ENCODE data around the gene THBD. TPM values are rescaled to one million over a fixed set of nuclear protein-coding genes. Genes with fewer than 3 reads are reported as not detected.

THBD gene
- total and polyA plus RNA-seq, 2 experiments from 2014 or later = 5.9 to 15.6 TPM

DNA sequence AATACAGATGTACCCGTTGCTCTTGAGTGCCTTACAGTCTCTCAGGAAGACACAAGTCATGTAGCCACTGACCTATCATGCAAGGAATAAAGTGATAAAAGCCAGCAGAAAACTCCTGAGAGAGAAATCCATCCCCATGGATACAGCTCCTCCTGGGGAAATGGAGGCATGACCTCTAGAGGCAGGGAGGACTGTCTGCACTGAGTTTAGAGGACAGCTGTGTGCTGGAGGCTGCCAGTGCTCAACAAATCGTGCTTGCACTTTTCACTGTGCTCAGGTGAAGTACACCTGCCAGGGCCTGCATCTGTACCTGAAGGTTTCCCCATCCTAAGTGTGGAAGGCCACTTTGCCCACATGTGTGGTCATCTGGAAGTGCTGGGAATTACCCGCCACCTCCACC is 24.6 kb upstream of the THBD start:
- H3K9me2 ChIP-seq (ENCODE audit: insufficient read depth) = no peaks in the 10 kb centered on the region
- H3K9ac ChIP-seq = no peak overlapping the region
- H3K36me3 ChIP-seq (ENCODE audit: low read depth) = no peaks in the 10 kb centered on the region
- no peaks in the 10 kb centered on the region for H3F3A ChIP-seq (ENCODE audit: insufficient read depth)
- H3K79me2 ChIP-seq (ENCODE audit: insufficient read depth) = no peaks in the 10 kb centered on the region
- no peak overlapping the region for H3K27ac ChIP-seq
- no peaks in the 10 kb centered on the region for H3K4me1 ChIP-seq (ENCODE audit: insufficient read depth)
- in situ Hi-C loops (cut with MboI) = loop anchor here (25.0 kb wide), 1 partner anchor 163 kb away; no protein-coding TSS in a partner anchor
- no peak for DNase-seq
- H3K27me3 ChIP-seq (replicated peaks; ENCODE audit: insufficient read depth) = no peaks in the 10 kb centered on the region
- 80 to 88% methylated on average over 3 of the region's 3 CpGs for WGBS, 2 experiments (ENCODE audit: low coverage in 1 of 2, low lambda C conversion rate in 2 of 2, missing lambda C conversion rate in 2 of 2)
- no peak overlapping the region for H2AFZ ChIP-seq
- no peaks in the 10 kb centered on the region for H4K20me1 ChIP-seq (ENCODE audit: insufficient read depth)
- H3K4me2 ChIP-seq (ENCODE audit: unreplicated experiment) = no peak overlapping the region
- H3K9me3 ChIP-seq (ENCODE audit: low read depth) = no peaks in the 10 kb centered on the region
- TF ChIP-seq EZH2phosphoT487 (IDR thresholded peaks at IDR 0.05; ENCODE audit: insufficient read depth, low read depth) = no peak
- H3K4me3 ChIP-seq = no peak overlapping the region

GRCh38 chr20:23072892-23073586 is 23.6 kb upstream of the THBD start:
- H4K20me1 ChIP-seq (ENCODE audit: insufficient read depth) = no peaks in the 10 kb centered on the region
- H2AFZ ChIP-seq = no peak overlapping the region
- WGBS, 2 experiments (ENCODE audit: low coverage in 1 of 2, low lambda C conversion rate in 2 of 2, missing lambda C conversion rate in 2 of 2) = 83 to 86% methylated on average over 11 of the region's 11 CpGs
- H3F3A ChIP-seq (ENCODE audit: insufficient read depth) = no peaks in the 10 kb centered on the region
- in situ Hi-C loops (cut with MboI) = loop anchor here (25.0 kb wide), 1 partner anchor 164 kb away; no protein-coding TSS in a partner anchor
- H3K4me2 ChIP-seq (ENCODE audit: unreplicated experiment) = no peak overlapping the region
- no peaks in the 10 kb centered on the region for H3K4me1 ChIP-seq (ENCODE audit: insufficient read depth)
- no peaks in the 10 kb centered on the region for H3K36me3 ChIP-seq (ENCODE audit: low read depth)
- no peaks in the 10 kb centered on the region for H3K79me2 ChIP-seq (ENCODE audit: insufficient read depth)
- no peaks in the 10 kb centered on the region for H3K9me2 ChIP-seq (ENCODE audit: insufficient read depth)
- no peaks in the 10 kb centered on the region for H3K9me3 ChIP-seq (ENCODE audit: low read depth)
- TF ChIP-seq EZH2phosphoT487 (IDR thresholded peaks at IDR 0.05; ENCODE audit: insufficient read depth, low read depth) = no peak
- no peak for TF ChIP-seq EZH2 (IDR thresholded peaks at IDR 0.05; ENCODE audit: insufficient read depth, poor library complexity, severe bottlenecking)
- no peaks in the 10 kb centered on the region for H3K27me3 ChIP-seq (replicated peaks; ENCODE audit: insufficient read depth)
- H3K4me3 ChIP-seq = no peak overlapping the region
- DNase-seq = no peak
- H3K9ac ChIP-seq = no peak overlapping the region
- no peak overlapping the region for H3K27ac ChIP-seq

GRCh38 chr20:23071996-23072395 is 22.5 kb upstream of the THBD start:
- TF ChIP-seq EZH2phosphoT487 (IDR thresholded peaks at IDR 0.05; ENCODE audit: insufficient read depth, low read depth) = no peak
- Histone ChIP-seq H3K9me2 (ENCODE audit: insufficient read depth) (no peaks in the 10 kb centered on the region), H3K4me3 (no peak overlapping the region), H4K20me1 (ENCODE audit: insufficient read depth) (no peaks in the 10 kb centered on the region), H3K9ac (no peak overlapping the region), H3F3A (ENCODE audit: insufficient read depth) (no peaks in the 10 kb centered on the region), H3K27me3 (replicated peaks; ENCODE audit: insufficient read depth) (no peaks in the 10 kb centered on the region), H3K4me2 (ENCODE audit: unreplicated experiment) (no peak overlapping the region), H3K79me2 (ENCODE audit: insufficient read depth) (no peaks in the 10 kb centered on the region), H3K9me3 (ENCODE audit: low read depth) (no peaks in the 10 kb centered on the region), H3K4me1 (ENCODE audit: insufficient read depth) (no peaks in the 10 kb centered on the region), H2AFZ (no peak overlapping the region), H3K36me3 (ENCODE audit: low read depth) (no peaks in the 10 kb centered on the region), H3K27ac (no peak overlapping the region)
- in situ Hi-C loops (cut with MboI) = loop anchor here (25.0 kb wide), 1 partner anchor 165 kb away; no protein-coding TSS in a partner anchor
- no peak for DNase-seq
- WGBS, 2 experiments (ENCODE audit: low coverage in 1 of 2, low lambda C conversion rate in 2 of 2, missing lambda C conversion rate in 2 of 2) = 71 to 78% methylated on average over 4 of the region's 4 CpGs

- no peak overlapping the region for H3K9ac ChIP-seq
- DNase-seq = no peak
- in situ Hi-C loops (cut with MboI) = loop anchor here (25.0 kb wide), 1 partner anchor 166 kb away; no protein-coding TSS in a partner anchor
- H3K4me3 ChIP-seq = no peak overlapping the region
- H3K79me2 ChIP-seq (ENCODE audit: insufficient read depth) = no peaks in the 10 kb centered on the region
- H3F3A ChIP-seq (ENCODE audit: insufficient read depth) = no peaks in the 10 kb centered on the region
- H3K36me3 ChIP-seq (ENCODE audit: low read depth) = no peaks in the 10 kb centered on the region
- no peaks in the 10 kb centered on the region for H4K20me1 ChIP-seq (ENCODE audit: insufficient read depth)
- 62 to 64% methylated on average over 3 of the region's 3 CpGs for WGBS, 2 experiments (ENCODE audit: low coverage in 1 of 2, low lambda C conversion rate in 2 of 2, missing lambda C conversion rate in 2 of 2)
- no peaks in the 10 kb centered on the region for H3K27me3 ChIP-seq (replicated peaks; ENCODE audit: insufficient read depth)
- H3K4me2 ChIP-seq (ENCODE audit: unreplicated experiment) = no peak overlapping the region
- H3K27ac ChIP-seq = no peak overlapping the region
- TF ChIP-seq EZH2 (IDR thresholded peaks at IDR 0.05; ENCODE audit: insufficient read depth, poor library complexity, severe bottlenecking) (no peak), EZH2phosphoT487 (IDR thresholded peaks at IDR 0.05; ENCODE audit: insufficient read depth, low read depth) (no peak)
- H2AFZ ChIP-seq = no peak overlapping the region
- H3K4me1 ChIP-seq (ENCODE audit: insufficient read depth) = no peaks in the 10 kb centered on the region
- no peaks in the 10 kb centered on the region for H3K9me2 ChIP-seq (ENCODE audit: insufficient read depth)
- H3K9me3 ChIP-seq (ENCODE audit: low read depth) = no peaks in the 10 kb centered on the region
These were observed 21.9 kb upstream of the THBD start for GRCh38 chr20:23071398-23071797.

All from GM23248 (cell line).